Neural progenitor cell (in vitro differentiated cells): ENCODE measurements around the gene PCDH1. TPM values are rescaled to one million over a fixed set of nuclear protein-coding genes. Genes with fewer than 3 reads are reported as not detected.

Source experiments
- DNase-seq: peaks from one replicate; pipeline ENCODE4 v3.0.0-alpha.2; 2016; ENCODE audit warnings: low spot score
- H2AFZ ChIP-seq: fragments of 200-600 bp; sonication (generic); replicated peaks from 2 replicates; pipeline ENCODE4 v1.6.1; 2016; ENCODE audit warnings: antibody characterized with exemption
- H3F3A ChIP-seq: fragments of 200-600 bp; sonication (generic); 2 replicates; pipeline ENCODE4 v1.6.1; 2016; ENCODE audit warnings: antibody characterized with exemption, low read depth
- H3K27ac ChIP-seq: fragments of 200-600 bp; sonication (generic); 2 replicates; pipeline ENCODE4 v1.5.1; 2016; ENCODE audit warnings: mild to moderate bottlenecking
- H3K27me3 ChIP-seq: fragments of 200-600 bp; sonication (generic); 2 replicates; pipeline ENCODE4 v1.6.1; 2016; ENCODE audit warnings: mild to moderate bottlenecking, moderate library complexity
- H3K36me3 ChIP-seq: fragments of 200-600 bp; sonication (generic); 2 replicates; pipeline ENCODE4 v1.5.1; 2016
- H3K4me1 ChIP-seq: fragments of 200-600 bp; sonication (generic); 2 replicates; pipeline ENCODE4 v1.6.1; 2016; ENCODE audit warnings: mixed run types
- H3K4me2 ChIP-seq: fragments of 200-600 bp; sonication (generic); 2 replicates; pipeline ENCODE4 v1.6.1; 2016
- H3K4me3 ChIP-seq: fragments of 200-600 bp; sonication (generic); 2 replicates; pipeline ENCODE4 v1.5.1; 2016
- H3K79me2 ChIP-seq: fragments of 200-600 bp; sonication (generic); 2 replicates; pipeline ENCODE4 v1.6.1; 2016; ENCODE audit warnings: low read depth
- H3K9ac ChIP-seq: fragments of 200-600 bp; sonication (generic); 2 replicates; pipeline ENCODE4 v1.6.1; 2016
- H3K9me3 ChIP-seq: fragments of 200-600 bp; sonication (generic); 2 replicates; pipeline ENCODE4 v1.5.1; 2016; ENCODE audit warnings: low read depth
- H4K20me1 ChIP-seq: fragments of 200-600 bp; sonication (generic); 2 replicates; pipeline ENCODE4 v1.6.1; 2016; ENCODE audit warnings: low read depth
- H3K27ac Mint-ChIP-seq: 3 replicates; pipeline ENCODE4 v1.8.0; 2021; ENCODE audit warnings: mixed read lengths
- H3K27me3 Mint-ChIP-seq: 2 replicates; pipeline ENCODE4 v1.8.0; 2022; ENCODE audit warnings: low read depth, mild to moderate bottlenecking, inconsistent platforms, moderate library complexity, mixed read lengths; ENCODE audit not compliant: insufficient read depth
- H3K36me3 Mint-ChIP-seq: 3 replicates; pipeline ENCODE4 v1.8.0; 2021; ENCODE audit warnings: mixed read lengths
- H3K4me1 Mint-ChIP-seq: 3 replicates; pipeline ENCODE4 v1.8.0; 2021; ENCODE audit warnings: mixed read lengths
- H3K4me3 Mint-ChIP-seq: 3 replicates; pipeline ENCODE4 v1.8.0; 2021; ENCODE audit warnings: mild to moderate bottlenecking, moderate library complexity, mixed read lengths
- H3K9me3 Mint-ChIP-seq: 3 replicates; pipeline ENCODE4 v1.8.0; 2020; ENCODE audit warnings: mixed read lengths
- EZH2 ChIP-seq: fragments of 200-600 bp; sonication (generic); IDR thresholded peaks from 2 replicates; pipeline ENCODE4 v1.6.1; 2017; ENCODE audit warnings: antibody characterized with exemption, mild to moderate bottlenecking, moderate library complexity
- EZH2phosphoT487 ChIP-seq: fragments of 200-600 bp; sonication (generic); IDR thresholded peaks from 2 replicates; pipeline ENCODE4 v1.6.1; 2017; ENCODE audit warnings: antibody characterized with exemption
- total RNA-seq: library from RNA; depleted of rRNA; stranded (reverse); fragments of >200 nt; gene quantifications from 2 replicates; pipeline ENCODE4 v1.2.3, GENCODE V29; 2015; ENCODE audit warnings: low replicate concordance
- TF ChIP-seq, protein P1 (sequence below): fragments of 200-600 bp; sonication (generic); IDR thresholded peaks from 2 replicates; pipeline ENCODE4 v1.5.1; 2017; ENCODE audit warnings: antibody characterized with exemption, mild to moderate bottlenecking

PCDH1 gene
- total RNA-seq, 1 donor from 2014 or later = 24.8 TPM

GRCh38 chr5:141825241-141825671 is 53.0 kb downstream of the PCDH1 start:
- Histone ChIP-seq H3K27ac (peak overlapping the region; percentile 70), H4K20me1 (no peaks in the 10 kb centered on the region), H3K9ac (no peak overlapping the region), H3K4me2 (peak overlapping the region; percentile 36), H3K4me3 (no peak overlapping the region), H2AFZ (peak overlapping the region; percentile 67), H3K36me3 (no peaks in the 10 kb centered on the region), H3K4me1 (peaks cover 44% of the 10 kb centered on the region), H3K79me2 (no peaks in the 10 kb centered on the region), H3K9me3 (no peaks in the 10 kb centered on the region), H3K27me3 (no peaks in the 10 kb centered on the region), H3F3A (peaks cover 16% of the 10 kb centered on the region)
- no peaks in the 10 kb centered on the region for H3K9me3 Mint-ChIP-seq
- no peaks in the 10 kb centered on the region for H3K36me3 Mint-ChIP-seq
- no peak overlapping the region for H3K4me3 Mint-ChIP-seq
- peaks cover 11% of the 10 kb centered on the region for H3K27me3 Mint-ChIP-seq
- peaks cover 35% of the 10 kb centered on the region for H3K4me1 Mint-ChIP-seq
- DNase-seq = no peak
- peak overlapping the region; percentile 57 for H3K27ac Mint-ChIP-seq
- TF ChIP-seq, protein P1, sequence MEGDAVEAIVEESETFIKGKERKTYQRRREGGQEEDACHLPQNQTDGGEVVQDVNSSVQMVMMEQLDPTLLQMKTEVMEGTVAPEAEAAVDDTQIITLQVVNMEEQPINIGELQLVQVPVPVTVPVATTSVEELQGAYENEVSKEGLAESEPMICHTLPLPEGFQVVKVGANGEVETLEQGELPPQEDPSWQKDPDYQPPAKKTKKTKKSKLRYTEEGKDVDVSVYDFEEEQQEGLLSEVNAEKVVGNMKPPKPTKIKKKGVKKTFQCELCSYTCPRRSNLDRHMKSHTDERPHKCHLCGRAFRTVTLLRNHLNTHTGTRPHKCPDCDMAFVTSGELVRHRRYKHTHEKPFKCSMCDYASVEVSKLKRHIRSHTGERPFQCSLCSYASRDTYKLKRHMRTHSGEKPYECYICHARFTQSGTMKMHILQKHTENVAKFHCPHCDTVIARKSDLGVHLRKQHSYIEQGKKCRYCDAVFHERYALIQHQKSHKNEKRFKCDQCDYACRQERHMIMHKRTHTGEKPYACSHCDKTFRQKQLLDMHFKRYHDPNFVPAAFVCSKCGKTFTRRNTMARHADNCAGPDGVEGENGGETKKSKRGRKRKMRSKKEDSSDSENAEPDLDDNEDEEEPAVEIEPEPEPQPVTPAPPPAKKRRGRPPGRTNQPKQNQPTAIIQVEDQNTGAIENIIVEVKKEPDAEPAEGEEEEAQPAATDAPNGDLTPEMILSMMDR = no peak
- TF ChIP-seq EZH2 = no peak
- TF ChIP-seq EZH2phosphoT487 = no peak

- no peak overlapping the region for H3K4me3 Mint-ChIP-seq
- peaks cover 49% of the 10 kb centered on the region for H3K4me1 ChIP-seq
- H3K4me3 ChIP-seq = no peak overlapping the region
- H3K27ac ChIP-seq = no peak overlapping the region
- peak overlapping the region; percentile 36 for H3K4me2 ChIP-seq
- H3K4me1 Mint-ChIP-seq = peaks cover 35% of the 10 kb centered on the region
- no peaks in the 10 kb centered on the region for H3K27me3 ChIP-seq
- H3K27ac Mint-ChIP-seq = peak overlapping the region; percentile 57
- no peaks in the 10 kb centered on the region for H3K36me3 ChIP-seq
- H3K36me3 Mint-ChIP-seq = no peaks in the 10 kb centered on the region
- H3K9ac ChIP-seq = no peak overlapping the region
- no peak for DNase-seq
- H4K20me1 ChIP-seq = no peaks in the 10 kb centered on the region
- H3K79me2 ChIP-seq = no peaks in the 10 kb centered on the region
- no peak overlapping the region for H2AFZ ChIP-seq
- H3F3A ChIP-seq = peaks cover 16% of the 10 kb centered on the region
- H3K9me3 Mint-ChIP-seq = no peaks in the 10 kb centered on the region
- TF ChIP-seq EZH2phosphoT487 (no peak), EZH2 (no peak)
- TF ChIP-seq, protein P1 = no peak
- H3K27me3 Mint-ChIP-seq = peaks cover 11% of the 10 kb centered on the region
- H3K9me3 ChIP-seq = no peaks in the 10 kb centered on the region
Observed at GRCh38 chr5:141824717-141825116, 53.5 kb downstream of the PCDH1 start.

DNA sequence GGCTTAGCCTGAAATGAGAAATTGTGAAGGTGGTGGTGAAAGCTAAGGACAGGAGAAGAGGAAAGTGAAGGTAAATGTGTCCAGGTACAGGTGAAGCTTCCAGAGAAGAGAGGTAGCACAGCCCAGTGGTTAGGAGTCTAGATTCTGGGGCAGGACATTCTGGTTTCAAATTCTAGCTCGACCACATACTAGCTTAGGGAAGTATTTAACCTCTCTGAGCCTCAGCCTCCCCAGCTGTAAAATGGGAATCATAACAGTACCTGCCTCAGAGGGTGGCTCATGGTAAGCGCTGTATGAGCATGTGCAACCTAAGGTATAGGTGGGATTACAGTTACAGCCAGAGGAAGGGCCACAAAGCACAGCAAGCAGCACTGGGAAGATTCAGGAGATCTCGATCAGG is 55.2 kb downstream of the PCDH1 start:
- Mint-ChIP-seq H3K9me3 (no peaks in the 10 kb centered on the region), H3K36me3 (no peaks in the 10 kb centered on the region), H3K27me3 (peaks cover 9% of the 10 kb centered on the region), H3K27ac (no peak overlapping the region), H3K4me1 (peaks cover 38% of the 10 kb centered on the region), H3K4me3 (no peak overlapping the region)
- no peak for DNase-seq
- Histone ChIP-seq H3K27ac (no peak overlapping the region), H3K9me3 (no peaks in the 10 kb centered on the region), H3K79me2 (no peaks in the 10 kb centered on the region), H3K4me3 (no peak overlapping the region), H4K20me1 (no peaks in the 10 kb centered on the region), H3K4me1 (peaks cover 52% of the 10 kb centered on the region), H3F3A (peaks cover 16% of the 10 kb centered on the region), H3K27me3 (no peaks in the 10 kb centered on the region), H3K9ac (no peak overlapping the region), H3K4me2 (no peak overlapping the region), H2AFZ (no peak overlapping the region), H3K36me3 (no peaks in the 10 kb centered on the region)
- TF ChIP-seq EZH2phosphoT487 = no peak
- TF ChIP-seq, protein P1 = no peak
- TF ChIP-seq EZH2 = no peak
